Calu3 (cell line): Measurements from ENCODE around the gene DBP. TPM values are rescaled to one million over a fixed set of nuclear protein-coding genes. Genes with fewer than 3 reads are reported as not detected.

ENCODE experiments used
- BruUV-seq: library from RNA; stranded (reverse); fragments of 400-500 nt; replicated peaks from 2 replicates; lab custom pipeline; 2021; lab: Mats Ljungman, UMichigan
- CTCF ChIA-PET: fragments of 300-600 bp; sonication (Branson Sonifier 250); formaldehyde crosslinking; loops from one replicate; lab custom pipeline; 2022; ENCODE audit warnings: antibody characterized with exemption; lab: Charles Lee
- DNase-seq: peaks from one replicate; pipeline ENCODE4 v3.0.0; 2022
- H3K27ac Mint-ChIP-seq: one replicate; pipeline ENCODE4 v1.8.0; 2022; ENCODE audit warnings: mixed read lengths; ENCODE audit not compliant: unreplicated experiment
- H3K27me3 Mint-ChIP-seq: one replicate; pipeline ENCODE4 v1.8.0; 2022; ENCODE audit warnings: mixed read lengths; ENCODE audit not compliant: unreplicated experiment
- H3K36me3 Mint-ChIP-seq: one replicate; pipeline ENCODE4 v1.8.0; 2022; ENCODE audit warnings: mild to moderate bottlenecking, moderate library complexity, mixed read lengths; ENCODE audit not compliant: insufficient read depth, unreplicated experiment
- H3K4me1 Mint-ChIP-seq: one replicate; pipeline ENCODE4 v1.8.0; 2022; ENCODE audit warnings: mild to moderate bottlenecking, low read depth, mixed read lengths; ENCODE audit not compliant: unreplicated experiment
- H3K4me3 Mint-ChIP-seq: one replicate; pipeline ENCODE4 v1.8.0; 2022; ENCODE audit warnings: mild to moderate bottlenecking, low read depth, moderate library complexity, mixed read lengths; ENCODE audit not compliant: unreplicated experiment
- H3K9me3 Mint-ChIP-seq: one replicate; pipeline ENCODE4 v1.8.0; 2022; ENCODE audit warnings: low read depth, mixed read lengths; ENCODE audit not compliant: unreplicated experiment
- intact Hi-C: fragments of 100-400 bp; cut with micrococcal nuclease; formaldehyde crosslinking; loops from one replicate; pipeline ENCODE4 v1.10.0; 2022; ENCODE audit not compliant: unreplicated experiment
- total RNA-seq: library from RNA; stranded (reverse); gene quantifications from 2 replicates; pipeline ENCODE4 v1.2.3, GENCODE V29; 2022
- TF ChIP-seq, protein P1 (sequence below): fragments of 200-600 bp; IDR thresholded peaks from one replicate; pipeline ENCODE4 v1.8.0; 2022; ENCODE audit warnings: antibody characterized with exemption; ENCODE audit not compliant: unreplicated experiment

Gene DBP
- total RNA-seq, 1 experiment from 2014 or later = 4.3 TPM

DNA sequence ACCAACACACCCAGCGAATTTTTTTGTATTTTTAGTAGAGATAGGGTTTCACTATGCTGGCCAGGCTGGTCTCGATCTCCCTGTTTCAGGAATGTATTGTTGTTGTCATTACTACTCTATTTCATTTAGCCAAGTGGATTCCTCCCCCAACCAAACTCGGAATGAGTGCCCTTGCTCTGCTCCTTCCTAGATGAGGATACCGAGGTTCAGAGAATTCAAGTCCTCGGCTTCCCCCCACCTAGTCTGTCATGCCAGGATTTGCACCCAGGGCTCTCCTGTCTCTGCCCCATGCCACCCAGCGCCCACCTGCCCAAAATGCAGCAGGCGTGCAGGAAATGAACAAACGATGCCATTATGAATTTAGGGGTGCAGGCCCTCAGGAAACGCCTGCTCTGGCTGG is 34.2 kb downstream of the DBP start:
- CTCF ChIA-PET = interaction anchor here (0.8 to 1.2 kb wide), 2 partner anchors 19 to 31 kb away, joined by 7 read pairs; no protein-coding TSS in a partner anchor
- peaks cover 27% of the 10 kb centered on the region for H3K27me3 Mint-ChIP-seq

DNA sequence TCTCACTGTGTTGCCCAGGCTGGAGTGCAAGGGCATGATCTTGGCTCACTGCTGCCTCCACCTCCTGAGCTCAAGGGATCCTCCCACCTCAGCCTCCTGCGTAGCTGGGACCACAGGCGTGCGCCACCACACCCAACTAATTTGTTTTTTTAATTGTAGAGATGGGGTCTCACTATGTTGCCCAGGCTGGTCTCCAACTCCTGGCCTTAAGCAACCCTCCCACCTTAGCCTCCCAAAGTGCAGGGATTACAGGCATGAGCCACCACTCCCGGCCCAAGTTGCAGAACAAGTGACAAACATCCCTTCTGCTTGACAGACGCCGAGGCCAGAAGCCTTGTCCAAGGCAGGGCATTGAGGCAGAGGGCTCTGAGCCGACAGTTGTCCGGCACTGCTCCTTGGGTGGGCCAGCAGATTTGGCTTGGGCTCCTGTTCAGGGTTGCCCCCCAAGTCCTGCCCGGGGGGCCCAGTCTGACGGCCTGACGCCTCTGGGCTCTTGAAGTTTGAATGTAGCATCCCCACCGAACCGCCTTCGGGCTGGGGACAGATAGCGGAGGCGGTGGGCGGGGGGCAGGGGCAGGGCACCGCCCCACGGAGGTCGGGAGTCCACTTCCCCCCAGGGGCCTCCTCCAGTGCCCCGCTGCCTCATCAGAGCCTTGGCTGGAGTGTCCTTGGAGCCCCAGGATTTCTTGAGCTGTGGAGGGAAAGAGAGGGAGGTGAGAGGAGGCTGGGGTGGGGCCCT is 36.3 kb downstream of the DBP start:
- peaks cover 30% of the 10 kb centered on the region for H3K27me3 Mint-ChIP-seq
- H3K27ac Mint-ChIP-seq = no peak overlapping the region
- no TSS peak for BruUV-seq
- DNase-seq = no peak
- no peak overlapping the region for H3K4me3 Mint-ChIP-seq
- CTCF ChIA-PET = interaction anchor here (0.6 kb wide), 1 partner anchor 329 kb away, joined by 3 read pairs; no protein-coding TSS in a partner anchor
- TF ChIP-seq, protein P1, sequence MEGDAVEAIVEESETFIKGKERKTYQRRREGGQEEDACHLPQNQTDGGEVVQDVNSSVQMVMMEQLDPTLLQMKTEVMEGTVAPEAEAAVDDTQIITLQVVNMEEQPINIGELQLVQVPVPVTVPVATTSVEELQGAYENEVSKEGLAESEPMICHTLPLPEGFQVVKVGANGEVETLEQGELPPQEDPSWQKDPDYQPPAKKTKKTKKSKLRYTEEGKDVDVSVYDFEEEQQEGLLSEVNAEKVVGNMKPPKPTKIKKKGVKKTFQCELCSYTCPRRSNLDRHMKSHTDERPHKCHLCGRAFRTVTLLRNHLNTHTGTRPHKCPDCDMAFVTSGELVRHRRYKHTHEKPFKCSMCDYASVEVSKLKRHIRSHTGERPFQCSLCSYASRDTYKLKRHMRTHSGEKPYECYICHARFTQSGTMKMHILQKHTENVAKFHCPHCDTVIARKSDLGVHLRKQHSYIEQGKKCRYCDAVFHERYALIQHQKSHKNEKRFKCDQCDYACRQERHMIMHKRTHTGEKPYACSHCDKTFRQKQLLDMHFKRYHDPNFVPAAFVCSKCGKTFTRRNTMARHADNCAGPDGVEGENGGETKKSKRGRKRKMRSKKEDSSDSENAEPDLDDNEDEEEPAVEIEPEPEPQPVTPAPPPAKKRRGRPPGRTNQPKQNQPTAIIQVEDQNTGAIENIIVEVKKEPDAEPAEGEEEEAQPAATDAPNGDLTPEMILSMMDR = no peak
- peaks cover 9% of the 10 kb centered on the region for H3K36me3 Mint-ChIP-seq
- intact Hi-C loops = no loop called here
- H3K4me1 Mint-ChIP-seq = no peaks in the 10 kb centered on the region
- H3K9me3 Mint-ChIP-seq = no peaks in the 10 kb centered on the region

More for the DNA sequence above, 34.2 kb downstream of the DBP start:
- no peaks in the 10 kb centered on the region for H3K4me1 Mint-ChIP-seq
- peaks cover 4% of the 10 kb centered on the region for H3K36me3 Mint-ChIP-seq
- no peak overlapping the region for H3K27ac Mint-ChIP-seq
- DNase-seq = no peak
- no peak overlapping the region for H3K4me3 Mint-ChIP-seq
- no TSS peak for BruUV-seq
- intact Hi-C loops = no loop called here
- TF ChIP-seq, protein P1 = no peak
- no peaks in the 10 kb centered on the region for H3K9me3 Mint-ChIP-seq

DNA sequence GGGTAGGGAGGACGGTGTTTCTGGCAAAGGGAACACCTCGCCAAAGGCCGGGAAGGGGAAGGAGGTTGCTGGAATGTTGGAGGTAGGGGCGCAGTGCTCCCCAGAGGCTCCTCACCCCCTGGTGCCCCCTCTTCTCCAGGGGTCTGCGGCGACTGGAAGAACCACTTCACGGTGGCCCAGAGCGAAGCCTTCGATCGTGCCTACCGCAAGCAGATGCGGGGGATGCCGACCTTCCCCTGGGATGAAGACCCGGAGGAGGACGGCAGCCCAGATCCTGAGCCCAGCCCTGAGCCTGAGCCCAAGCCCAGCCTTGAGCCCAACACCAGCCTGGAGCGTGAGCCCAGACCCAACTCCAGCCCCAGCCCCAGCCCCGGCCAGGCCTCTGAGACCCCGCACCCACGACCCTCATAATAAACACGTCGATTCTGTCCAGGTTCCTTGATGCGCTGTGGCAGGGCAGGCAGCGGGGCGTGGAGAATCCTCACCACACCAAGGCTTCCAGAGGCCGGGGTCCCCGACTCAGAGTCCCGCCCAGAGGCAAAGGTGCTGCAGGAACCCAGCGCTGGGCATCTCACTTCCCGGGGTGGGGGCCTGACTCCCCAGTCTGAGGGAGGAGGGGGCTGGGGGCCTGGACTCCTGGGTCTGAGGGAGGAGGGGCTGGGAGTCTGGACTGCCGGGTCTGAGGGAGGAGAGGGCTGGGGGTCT is 38.0 kb downstream of the DBP start:
- TF ChIP-seq, protein P1 = no peak
- CTCF ChIA-PET = no interaction called here
- peaks cover 9% of the 10 kb centered on the region for H3K36me3 Mint-ChIP-seq
- H3K9me3 Mint-ChIP-seq = no peaks in the 10 kb centered on the region
- no peaks in the 10 kb centered on the region for H3K4me1 Mint-ChIP-seq
- H3K27ac Mint-ChIP-seq = no peak overlapping the region
- peaks cover 30% of the 10 kb centered on the region for H3K27me3 Mint-ChIP-seq
- no peak for DNase-seq
- intact Hi-C loops = no loop called here
- BruUV-seq = no TSS peak
- H3K4me3 Mint-ChIP-seq = no peak overlapping the region

DNA sequence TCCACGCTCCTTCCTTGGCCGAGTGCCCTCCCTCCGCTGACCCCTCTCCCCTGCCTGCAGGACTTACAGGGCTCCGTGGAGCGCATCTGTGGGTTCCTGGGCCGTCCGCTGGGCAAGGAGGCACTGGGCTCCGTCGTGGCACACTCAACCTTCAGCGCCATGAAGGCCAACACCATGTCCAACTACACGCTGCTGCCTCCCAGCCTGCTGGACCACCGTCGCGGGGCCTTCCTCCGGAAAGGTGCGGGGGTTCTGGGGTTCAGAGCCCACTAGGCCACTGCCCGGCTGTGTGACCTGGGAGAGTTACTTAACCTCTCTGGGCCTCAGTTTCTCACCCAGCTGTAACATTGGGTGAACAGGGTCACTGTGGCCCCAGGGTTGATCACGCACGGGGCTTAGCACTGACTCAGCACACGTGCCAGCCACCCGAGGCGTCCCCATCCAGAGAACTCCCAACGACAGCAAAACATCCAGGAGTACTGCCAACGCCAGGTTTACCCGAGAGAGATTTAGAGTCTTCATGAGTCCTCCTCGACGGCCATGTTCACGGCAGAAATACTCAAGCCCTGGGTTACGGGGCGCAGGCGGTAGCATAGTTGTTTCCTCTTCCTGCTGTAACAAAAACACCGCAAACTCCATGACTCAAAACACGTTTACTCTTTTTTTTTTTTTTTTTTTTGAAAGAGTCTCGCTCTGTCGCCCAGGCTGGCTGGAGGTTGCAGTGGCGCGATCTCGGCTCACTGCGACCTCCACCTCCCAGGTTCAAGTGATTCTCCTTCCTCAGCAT is 40.3 kb downstream of the DBP start:
- TF ChIP-seq, protein P1 = no peak
- peaks cover 4% of the 10 kb centered on the region for H3K36me3 Mint-ChIP-seq
- H3K27me3 Mint-ChIP-seq = peaks cover 36% of the 10 kb centered on the region
- H3K4me1 Mint-ChIP-seq = no peaks in the 10 kb centered on the region
- no peak overlapping the region for H3K4me3 Mint-ChIP-seq
- CTCF ChIA-PET = interaction anchor here (0.6 kb wide), 1 partner anchor 304 kb away, joined by 3 read pairs; no protein-coding TSS in a partner anchor
- no peak overlapping the region for H3K27ac Mint-ChIP-seq
- intact Hi-C loops = no loop called here
- H3K9me3 Mint-ChIP-seq = no peaks in the 10 kb centered on the region
- BruUV-seq = no TSS peak
- no peak for DNase-seq
